Measurements from ENCODE around the gene EDN1.

EDN1 gene

DNA sequence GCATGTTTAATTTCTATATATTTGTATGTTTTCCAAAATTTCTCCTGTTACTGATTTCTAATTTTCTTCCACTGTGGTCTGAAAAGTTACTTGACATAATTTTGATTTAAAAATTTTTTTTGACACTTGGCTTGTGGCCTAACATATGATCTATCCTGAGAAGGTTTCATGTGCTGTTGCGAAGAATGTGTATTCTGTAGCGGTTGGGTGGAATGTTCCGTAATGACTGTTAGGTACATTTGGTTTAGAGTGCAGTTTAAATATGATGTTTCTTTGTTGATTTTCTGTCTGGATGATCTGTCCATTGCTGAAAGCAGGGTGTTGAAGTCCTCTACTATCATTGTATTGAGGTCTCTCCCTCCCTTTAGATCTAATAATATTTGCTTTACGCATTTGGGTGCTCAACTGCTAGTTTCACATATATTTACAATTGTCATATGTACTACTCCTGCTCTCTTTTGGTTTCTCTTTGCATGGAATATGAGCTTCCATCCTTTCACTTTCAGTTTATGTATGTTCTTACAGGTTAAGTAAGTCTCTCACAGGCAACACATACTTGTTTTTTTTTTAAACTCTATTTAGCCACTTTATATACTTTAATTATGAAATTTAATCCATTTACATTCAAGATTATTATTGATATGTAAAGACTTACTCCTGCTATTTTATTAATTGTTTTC is 19.5 kb upstream of the EDN1 start:
- DNase-seq = no peak

DNA sequence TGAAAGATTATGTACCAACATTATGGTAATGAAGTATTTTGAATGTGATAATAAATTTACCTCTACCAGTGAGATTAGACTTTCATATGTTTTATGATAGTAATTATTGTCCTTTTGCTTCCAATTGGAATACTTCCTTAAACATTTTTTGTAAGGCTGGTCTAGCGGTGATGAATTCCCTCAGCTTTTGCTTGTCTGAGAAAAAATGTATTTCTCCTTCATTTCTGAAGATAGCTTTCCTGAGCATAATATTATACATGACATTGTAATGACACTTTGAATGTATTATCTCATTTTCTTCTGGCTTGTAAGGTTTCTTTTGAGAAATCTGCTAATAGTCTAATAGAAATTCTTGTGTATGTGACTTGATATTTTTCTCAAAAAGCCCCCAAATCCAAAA is 18.6 kb upstream of the EDN1 start:
- DNase-seq = no peak

GRCh38 chr6:12271997-12272396 is 18.2 kb upstream of the EDN1 start:
- DNase-seq = no peak

- no peak for DNase-seq
Observed at GRCh38 chr6:12275107-12275506, 15.1 kb upstream of the EDN1 start.

DNA sequence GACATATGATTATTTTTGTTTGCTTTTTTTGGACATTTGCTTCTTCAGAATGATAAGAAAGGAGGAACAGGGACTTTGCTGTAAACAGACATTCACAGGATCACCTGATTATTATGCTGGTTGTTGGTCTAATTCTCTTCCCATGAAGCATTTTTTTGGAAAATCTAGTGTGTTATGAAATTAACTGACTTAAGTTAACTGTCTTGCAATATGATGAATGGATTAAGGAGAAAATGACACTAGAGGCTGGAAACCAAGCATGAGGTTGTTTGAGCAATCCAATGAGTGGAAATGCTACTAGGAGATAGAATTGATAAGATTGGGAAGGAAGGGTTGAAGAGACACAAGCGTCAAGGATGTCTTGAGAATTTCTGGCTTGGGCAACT is 13.2 kb upstream of the EDN1 start:
- DNase-seq = no peak

DNA sequence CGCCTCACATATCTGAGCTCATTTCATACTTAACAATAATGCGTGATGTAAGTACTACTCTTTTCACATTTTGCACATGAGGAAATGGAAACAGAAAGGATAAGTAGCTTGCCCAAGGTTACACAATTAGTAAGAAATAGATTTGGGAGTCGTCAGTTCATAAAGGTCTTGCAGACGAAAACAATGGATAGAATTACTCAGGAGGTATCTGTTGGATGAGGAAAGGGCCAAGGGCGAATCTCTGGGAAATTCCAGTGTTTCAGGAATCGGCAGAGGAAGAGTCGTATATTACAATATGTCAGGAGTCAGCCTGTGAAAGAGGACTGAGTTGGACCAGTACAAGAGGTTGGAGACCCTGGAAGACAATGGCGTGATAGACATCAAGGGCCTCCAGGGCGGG is 12.8 kb upstream of the EDN1 start:
- no peak for DNase-seq

DNA sequence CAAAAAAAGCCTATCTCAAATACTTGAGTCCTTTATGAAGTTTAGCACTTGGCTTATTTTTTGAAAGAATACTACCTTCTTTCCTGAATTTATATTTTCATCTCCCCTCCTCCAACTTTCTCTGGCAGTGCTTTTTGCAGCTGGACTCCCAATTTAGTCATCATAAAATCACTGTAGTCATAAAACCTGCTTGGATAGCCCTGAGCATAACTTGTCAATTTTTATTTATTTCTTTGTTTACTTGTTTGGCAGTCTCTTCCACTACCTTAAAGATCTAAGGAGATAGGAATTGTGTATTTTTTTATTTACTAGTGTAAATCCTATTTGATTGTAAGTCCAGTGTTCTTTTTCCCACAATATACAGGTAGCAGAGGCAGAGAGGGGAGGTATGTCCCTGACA is 11.2 kb upstream of the EDN1 start:
- no peak for DNase-seq

GRCh38 chr6:12279322-12280091 is 10.7 kb upstream of the EDN1 start:
- no peak for DNase-seq

GRCh38 chr6:12280458-12280857 is 9.7 kb upstream of the EDN1 start:
- no peak for DNase-seq

GRCh38 chr6:12280902-12281301 is 9.3 kb upstream of the EDN1 start:
- no peak for DNase-seq

DNA sequence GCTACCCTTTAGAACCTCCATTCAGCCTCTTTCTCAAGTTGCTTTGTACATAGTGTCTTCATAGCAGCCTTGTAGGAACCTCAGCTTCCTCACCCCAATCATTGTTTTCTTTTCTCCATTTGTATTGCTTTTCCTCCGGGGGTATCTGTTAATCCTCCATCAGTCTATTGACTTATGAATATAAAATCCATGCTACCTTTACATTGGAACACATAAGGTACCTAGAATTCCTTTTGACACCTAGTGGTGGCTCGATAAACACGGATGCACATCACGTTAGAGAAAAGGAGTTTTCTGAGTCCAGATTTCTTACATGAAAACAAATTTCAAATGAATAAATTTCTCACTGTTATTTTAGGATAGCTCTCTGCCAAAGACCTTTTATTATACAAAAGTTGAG is 6.3 kb upstream of the EDN1 start:
- no peak for DNase-seq

DNA sequence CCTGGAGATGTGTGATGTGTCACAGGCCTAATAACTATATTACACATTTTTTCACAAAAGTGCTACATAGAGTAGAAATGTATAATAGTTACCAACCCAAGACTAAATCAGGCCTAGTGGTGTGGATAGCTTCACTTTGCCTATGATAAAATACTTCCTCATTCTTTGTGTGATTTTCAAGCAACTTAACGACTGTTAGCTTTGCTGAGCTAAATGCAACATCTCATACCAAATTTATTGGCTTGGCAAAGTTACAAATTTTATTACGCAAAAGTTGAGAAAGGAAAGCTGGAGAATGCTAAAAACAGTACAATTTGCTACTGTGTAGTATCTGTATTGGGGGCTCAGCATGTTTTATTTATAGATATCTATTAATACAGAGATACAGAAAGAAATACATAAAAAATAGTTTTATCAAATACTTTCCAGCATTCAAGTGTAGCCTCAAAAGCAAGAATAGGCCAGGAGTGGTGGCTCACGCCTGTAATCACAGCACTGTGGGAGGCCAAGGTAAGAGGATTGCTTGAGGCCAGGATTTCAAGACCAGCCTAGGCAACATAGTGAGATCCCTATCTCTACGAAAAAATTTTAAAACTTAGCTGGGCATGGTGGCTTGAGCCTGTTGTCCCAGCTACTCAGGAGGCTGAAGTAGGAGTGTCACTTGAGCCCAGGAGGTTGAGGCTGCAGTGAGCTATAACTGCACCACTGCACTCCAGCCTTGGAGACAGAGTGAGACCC is 3.6 kb upstream of the EDN1 start:
- no peak for DNase-seq

- no peak for DNase-seq
Observed at GRCh38 chr6:12288211-12288618, 1.9 kb upstream of the EDN1 start.

DNA sequence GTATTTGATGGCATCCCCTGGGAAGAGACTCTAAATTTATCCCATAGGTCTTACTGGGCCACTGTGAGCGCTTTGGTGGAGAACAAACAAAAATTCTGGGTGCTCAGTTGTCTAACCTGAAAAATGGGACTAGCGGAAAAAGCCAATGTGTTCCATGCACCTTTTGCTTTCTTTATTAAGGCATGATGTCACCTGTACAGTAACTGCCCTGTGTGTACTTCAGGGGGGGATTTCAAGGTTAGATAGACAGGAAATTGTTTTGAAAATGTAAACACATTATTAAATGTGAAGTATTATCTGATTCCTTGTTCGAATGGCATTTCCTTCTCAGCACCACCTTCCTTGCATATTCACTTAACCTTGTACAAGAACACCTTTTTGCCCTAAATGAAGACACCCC is 1.2 kb upstream of the EDN1 start:
- no peak for DNase-seq

- peak; percentile 5 to 59 for DNase-seq
Observed at GRCh38 chr6:12289365-12289919, 719 bp upstream of the EDN1 start.

- no peak for DNase-seq
Observed at GRCh38 chr6:12291071-12291838, 1.1 kb downstream of the EDN1 start.

- no peak for DNase-seq
Observed at GRCh38 chr6:12291839-12292604, 1.9 kb downstream of the EDN1 start.

- DNase-seq = no peak
Observed at GRCh38 chr6:12293235-12293930, 3.2 kb downstream of the EDN1 start.

- DNase-seq = no peak
Observed at GRCh38 chr6:12293931-12294807, 4.0 kb downstream of the EDN1 start.

DNA sequence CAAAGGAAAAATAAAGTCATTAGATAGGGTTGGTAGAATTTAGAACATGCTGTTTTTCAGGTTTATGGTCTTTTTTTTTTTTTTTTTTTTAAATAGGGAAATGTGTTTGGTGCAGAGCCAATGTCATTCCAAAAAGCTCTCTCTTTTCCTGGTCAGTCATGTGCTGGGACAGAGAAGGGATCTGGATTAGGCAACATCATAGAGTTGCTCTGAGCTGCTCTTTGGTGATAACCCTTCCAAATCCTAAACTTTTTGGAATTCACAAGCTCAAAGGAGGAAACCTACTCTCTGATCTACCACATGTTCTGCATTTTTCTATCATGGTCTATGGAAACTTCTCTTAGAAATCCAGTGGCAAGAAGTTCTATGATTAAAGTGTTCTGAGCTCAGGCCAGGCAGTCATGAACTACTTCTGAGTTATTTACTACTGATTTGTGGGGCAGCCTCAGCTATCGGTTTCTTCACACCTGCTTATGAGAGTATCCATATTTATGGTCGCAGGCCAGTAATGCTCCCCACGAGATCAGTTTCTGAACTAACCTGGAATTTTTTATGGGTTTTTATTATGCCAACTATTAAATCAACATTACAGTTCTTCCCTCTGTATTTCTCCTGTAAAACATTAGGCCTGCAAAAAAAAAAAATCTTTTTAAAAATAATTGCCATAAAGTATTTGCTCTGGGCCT is 4.8 kb downstream of the EDN1 start:
- no peak for DNase-seq

All from NCI-H524 (cell line).